Ishikawa (cell line): Measurements from ENCODE around the gene SLC41A3.
A peak's percentile ranks its signal among the peaks of the same experiment; 100 is the strongest.

Experiments used
- CEBPB ChIP-seq: IDR thresholded peaks from 2 replicates; pipeline ENCODE4 v1.6.1; 2012
- CREB1 ChIP-seq: IDR thresholded peaks from 2 replicates; pipeline ENCODE4 v1.6.1; 2012; ENCODE audit warnings: low read depth
- EGR1 ChIP-seq: IDR thresholded peaks from 2 replicates; pipeline ENCODE4 v1.6.1; 2012
- EP300 ChIP-seq: IDR thresholded peaks from 2 replicates; pipeline ENCODE4 v1.6.1; 2012; ENCODE audit warnings: borderline replicate concordance
- NFIC ChIP-seq: IDR thresholded peaks from 2 replicates; pipeline ENCODE4 v1.6.1; 2012
- RAD21 ChIP-seq: IDR thresholded peaks from 2 replicates; pipeline ENCODE4 v1.6.1; 2012; ENCODE audit warnings: low read depth
- TAF1 ChIP-seq: IDR thresholded peaks from 2 replicates; pipeline ENCODE4 v1.6.1; 2012; ENCODE audit warnings: low read depth, mild to moderate bottlenecking
- TCF12 ChIP-seq: IDR thresholded peaks from 2 replicates; pipeline ENCODE4 v1.6.1; 2012; ENCODE audit warnings: low read depth
- TEAD4 ChIP-seq: IDR thresholded peaks from 2 replicates; pipeline ENCODE4 v1.6.1; 2012
- YY1 ChIP-seq: IDR thresholded peaks from 2 replicates; pipeline ENCODE4 v1.6.1; 2012; ENCODE audit warnings: low read depth
- ZBTB7A ChIP-seq: IDR thresholded peaks from 2 replicates; pipeline ENCODE4 v1.6.1; 2012; ENCODE audit warnings: low read depth
- TF ChIP-seq, protein P1 (sequence below): IDR thresholded peaks from 2 replicates; pipeline ENCODE4 v1.6.1; 2012
- TF ChIP-seq, protein P2 (sequence below): IDR thresholded peaks from 2 replicates; pipeline ENCODE4 v1.6.1; 2012
- TF ChIP-seq, protein P3 (sequence below): IDR thresholded peaks from 2 replicates; pipeline ENCODE4 v1.6.1; 2012; ENCODE audit warnings: low read depth, mild to moderate bottlenecking

Gene SLC41A3

GRCh38 chr3:126104028-126104635 is 20.2 kb upstream of the SLC41A3 start:
- no peak for TF ChIP-seq TAF1
- no peak for TF ChIP-seq TEAD4

DNA sequence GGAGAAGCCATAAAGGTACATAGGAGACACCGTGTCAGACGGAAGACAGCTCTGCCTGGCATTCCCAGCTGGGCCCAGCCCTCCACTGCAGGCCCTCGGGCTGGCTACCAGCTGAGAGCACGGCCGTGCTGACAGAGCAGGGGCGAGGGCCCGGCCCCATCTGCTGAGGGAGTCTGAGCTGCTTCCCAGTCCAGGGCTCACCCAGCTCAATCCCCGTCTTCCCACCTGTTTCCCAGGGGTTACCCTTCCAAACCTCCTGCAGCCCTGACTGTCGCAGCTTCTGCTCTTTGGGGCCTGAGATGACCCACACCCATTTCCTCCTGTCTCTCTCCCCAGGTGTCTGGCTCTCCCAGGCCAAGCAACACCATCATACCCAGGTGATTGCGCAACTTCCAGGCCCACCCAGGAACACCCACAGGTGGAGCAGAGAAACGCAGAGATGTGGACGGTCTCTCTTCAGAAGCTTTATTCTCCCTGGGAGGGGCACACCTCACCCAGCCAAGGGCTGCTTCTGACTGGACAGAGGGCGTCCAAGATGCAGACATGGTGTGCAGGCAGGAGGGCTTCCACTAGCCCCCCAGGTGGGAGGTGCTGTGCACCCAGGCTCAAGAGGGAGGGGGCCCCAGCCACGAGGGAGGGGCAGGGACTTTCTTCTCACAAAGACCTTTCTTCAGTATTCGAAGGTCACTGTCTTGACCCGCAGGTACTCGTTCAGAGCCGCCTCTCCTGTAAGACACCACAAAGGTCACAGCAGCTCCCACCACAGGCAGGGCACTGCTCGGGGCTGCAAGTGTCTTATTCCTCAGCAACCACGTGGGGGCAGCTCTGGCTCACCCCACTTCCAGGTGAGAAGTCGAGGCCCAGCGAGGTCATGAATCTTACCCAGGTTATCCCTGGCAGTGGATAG is 19.4 kb upstream of the SLC41A3 start:
- TF ChIP-seq RAD21, result peak; percentile 27; the same call in 1 of the 2 replicates
- no peak for TF ChIP-seq EGR1
- peak; percentile 95 for TF ChIP-seq CEBPB
- TF ChIP-seq EP300, result no peak
- no peak for TF ChIP-seq CREB1

DNA sequence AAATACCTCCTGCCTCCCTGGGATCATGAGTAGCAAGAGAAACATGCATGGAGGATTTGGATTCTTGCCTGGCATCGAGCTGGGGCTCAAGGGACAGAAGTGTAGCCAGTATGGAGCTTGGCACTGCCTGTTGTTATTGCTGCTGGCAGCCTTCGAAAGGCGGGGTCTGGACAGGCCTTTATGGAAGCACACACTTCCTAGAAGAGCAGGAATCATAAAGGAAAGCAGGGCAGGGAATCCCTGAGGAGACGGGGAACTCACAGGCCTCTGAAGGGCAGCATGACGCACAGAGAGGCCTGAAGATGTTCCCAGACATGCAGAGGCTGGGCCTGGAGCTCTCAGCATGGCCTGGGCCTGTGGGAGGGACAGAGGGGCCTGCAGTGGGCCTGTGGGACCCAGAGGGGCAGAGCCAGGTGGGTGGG is 18.6 kb upstream of the SLC41A3 start:
- TF ChIP-seq RAD21 (no peak), TEAD4 (no peak)

GRCh38 chr3:126102011-126102410 is 18.1 kb upstream of the SLC41A3 start:
- TF ChIP-seq RAD21 (no peak), CREB1 (no peak), YY1 (no peak)

DNA sequence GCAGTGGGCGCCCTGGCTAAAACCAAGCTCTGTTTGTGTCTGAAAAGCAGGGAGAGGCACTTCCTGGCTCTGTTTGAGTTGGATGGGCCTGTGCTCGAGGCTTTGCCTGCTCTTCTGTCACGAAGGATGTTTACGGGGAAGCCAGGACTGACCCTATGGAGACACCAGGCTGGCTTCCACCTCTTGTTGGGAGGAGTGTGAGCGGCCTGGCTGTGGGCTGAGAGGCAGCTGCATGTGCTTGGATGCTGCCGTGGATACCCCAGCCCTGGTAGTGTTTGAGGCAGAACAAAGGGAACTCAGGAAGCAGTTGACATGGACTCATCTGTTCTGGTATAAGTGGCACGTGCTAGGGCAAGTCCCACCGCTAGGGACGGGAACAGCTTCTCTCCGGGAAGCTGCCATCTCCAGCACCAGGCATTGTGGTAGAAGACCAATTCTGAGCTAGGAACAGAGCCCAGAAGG is 17.6 kb upstream of the SLC41A3 start:
- TF ChIP-seq EGR1 (no peak), CEBPB (no peak), NFIC (no peak), TEAD4 (no peak), ZBTB7A (no peak), RAD21 (no peak), TCF12 (no peak), EP300 (no peak), CREB1 (no peak)
- TF ChIP-seq, protein P1, sequence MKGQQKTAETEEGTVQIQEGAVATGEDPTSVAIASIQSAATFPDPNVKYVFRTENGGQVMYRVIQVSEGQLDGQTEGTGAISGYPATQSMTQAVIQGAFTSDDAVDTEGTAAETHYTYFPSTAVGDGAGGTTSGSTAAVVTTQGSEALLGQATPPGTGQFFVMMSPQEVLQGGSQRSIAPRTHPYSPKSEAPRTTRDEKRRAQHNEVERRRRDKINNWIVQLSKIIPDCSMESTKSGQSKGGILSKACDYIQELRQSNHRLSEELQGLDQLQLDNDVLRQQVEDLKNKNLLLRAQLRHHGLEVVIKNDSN, result no peak
- TF ChIP-seq, protein P2, sequence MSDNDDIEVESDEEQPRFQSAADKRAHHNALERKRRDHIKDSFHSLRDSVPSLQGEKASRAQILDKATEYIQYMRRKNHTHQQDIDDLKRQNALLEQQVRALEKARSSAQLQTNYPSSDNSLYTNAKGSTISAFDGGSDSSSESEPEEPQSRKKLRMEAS, result no peak

DNA sequence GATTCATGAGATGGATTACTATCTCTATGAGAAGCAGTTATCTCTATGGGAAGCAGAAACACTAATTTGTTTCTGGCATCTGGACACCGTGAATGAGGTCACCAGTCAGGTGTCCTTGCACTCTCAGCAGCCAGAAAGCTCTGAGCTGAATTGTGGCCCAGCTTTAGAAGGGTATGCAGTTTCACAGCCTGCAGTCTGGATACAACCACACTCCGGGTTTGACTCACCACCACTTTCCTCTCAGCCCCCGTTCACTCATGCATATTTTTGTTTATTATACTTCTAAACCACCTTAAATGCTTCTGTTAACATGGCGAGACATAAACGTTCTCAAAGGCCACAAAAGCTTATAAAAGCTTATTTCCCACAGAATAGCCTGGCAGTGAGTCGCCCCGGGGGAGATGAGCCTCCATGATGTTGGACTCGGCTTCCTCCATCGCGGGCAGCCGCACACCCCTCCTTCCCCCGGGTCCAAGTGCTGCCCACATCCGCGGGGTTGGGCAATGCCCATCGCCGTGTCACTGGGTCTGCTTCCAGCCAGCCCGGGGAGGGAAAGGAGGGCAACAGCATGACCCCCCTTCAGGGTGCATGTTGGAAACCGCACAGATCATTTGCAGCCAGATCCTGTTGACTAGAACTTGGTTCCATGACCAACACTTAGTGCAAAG is 16.8 kb upstream of the SLC41A3 start:
- no peak for TF ChIP-seq EGR1
- no peak for TF ChIP-seq CREB1
- no peak for TF ChIP-seq TCF12
- no peak for TF ChIP-seq EP300
- TF ChIP-seq ZBTB7A, result no peak
- no peak for TF ChIP-seq YY1
- TF ChIP-seq TAF1, result no peak
- TF ChIP-seq TEAD4, result no peak
- TF ChIP-seq, protein P3, sequence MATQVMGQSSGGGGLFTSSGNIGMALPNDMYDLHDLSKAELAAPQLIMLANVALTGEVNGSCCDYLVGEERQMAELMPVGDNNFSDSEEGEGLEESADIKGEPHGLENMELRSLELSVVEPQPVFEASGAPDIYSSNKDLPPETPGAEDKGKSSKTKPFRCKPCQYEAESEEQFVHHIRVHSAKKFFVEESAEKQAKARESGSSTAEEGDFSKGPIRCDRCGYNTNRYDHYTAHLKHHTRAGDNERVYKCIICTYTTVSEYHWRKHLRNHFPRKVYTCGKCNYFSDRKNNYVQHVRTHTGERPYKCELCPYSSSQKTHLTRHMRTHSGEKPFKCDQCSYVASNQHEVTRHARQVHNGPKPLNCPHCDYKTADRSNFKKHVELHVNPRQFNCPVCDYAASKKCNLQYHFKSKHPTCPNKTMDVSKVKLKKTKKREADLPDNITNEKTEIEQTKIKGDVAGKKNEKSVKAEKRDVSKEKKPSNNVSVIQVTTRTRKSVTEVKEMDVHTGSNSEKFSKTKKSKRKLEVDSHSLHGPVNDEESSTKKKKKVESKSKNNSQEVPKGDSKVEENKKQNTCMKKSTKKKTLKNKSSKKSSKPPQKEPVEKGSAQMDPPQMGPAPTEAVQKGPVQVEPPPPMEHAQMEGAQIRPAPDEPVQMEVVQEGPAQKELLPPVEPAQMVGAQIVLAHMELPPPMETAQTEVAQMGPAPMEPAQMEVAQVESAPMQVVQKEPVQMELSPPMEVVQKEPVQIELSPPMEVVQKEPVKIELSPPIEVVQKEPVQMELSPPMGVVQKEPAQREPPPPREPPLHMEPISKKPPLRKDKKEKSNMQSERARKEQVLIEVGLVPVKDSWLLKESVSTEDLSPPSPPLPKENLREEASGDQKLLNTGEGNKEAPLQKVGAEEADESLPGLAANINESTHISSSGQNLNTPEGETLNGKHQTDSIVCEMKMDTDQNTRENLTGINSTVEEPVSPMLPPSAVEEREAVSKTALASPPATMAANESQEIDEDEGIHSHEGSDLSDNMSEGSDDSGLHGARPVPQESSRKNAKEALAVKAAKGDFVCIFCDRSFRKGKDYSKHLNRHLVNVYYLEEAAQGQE, result no peak
- no peak for TF ChIP-seq NFIC

GRCh38 chr3:126100269-126100633 is 16.3 kb upstream of the SLC41A3 start:
- no peak for TF ChIP-seq CEBPB
- TF ChIP-seq, protein P3, result no peak
- no peak for TF ChIP-seq RAD21
